GM23248 (cell line): Measurements from ENCODE around the gene TPM4.

Experiments
- EZH2 ChIP-seq: fragments of 200-600 bp; sonication (generic); IDR thresholded peaks from 2 replicates; pipeline ENCODE4 v1.6.1; 2018; ENCODE audit warnings: antibody characterized with exemption, mild to moderate bottlenecking; ENCODE audit not compliant: insufficient read depth, poor library complexity, severe bottlenecking
- EZH2phosphoT487 ChIP-seq: fragments of 200-600 bp; sonication (generic); IDR thresholded peaks from 2 replicates; pipeline ENCODE4 v1.6.1; 2018; ENCODE audit warnings: antibody characterized with exemption, moderate library complexity, mild to moderate bottlenecking, low read depth; ENCODE audit not compliant: insufficient read depth

DNA sequence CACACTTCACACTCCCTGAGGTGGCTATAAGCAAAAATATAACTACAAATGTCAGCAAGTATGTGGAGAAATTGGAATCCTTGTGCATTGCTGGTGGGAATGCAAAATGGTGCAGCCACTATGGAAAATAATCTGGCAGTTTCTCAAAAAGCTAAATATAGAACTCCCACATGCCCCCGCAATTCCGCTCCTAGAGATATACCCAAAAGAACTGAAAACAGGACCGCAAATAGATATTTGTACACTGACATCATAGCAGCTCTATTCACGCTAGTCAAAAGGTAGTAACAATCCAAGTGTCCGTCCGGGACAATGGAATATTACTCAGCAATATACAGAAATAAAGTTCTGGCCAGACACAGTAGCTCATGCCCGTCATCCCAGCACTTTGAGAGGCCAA, 31.5 kb upstream of the TPM4 start:
- TF ChIP-seq EZH2 = no peak
- no peak for TF ChIP-seq EZH2phosphoT487
